Measurements from ENCODE around the gene GULP1. TPM values are rescaled to one million over a fixed set of nuclear protein-coding genes. Genes with fewer than 3 reads are reported as not detected.

The GULP1 gene
- total RNA-seq, 1 donor from 2014 or later: not detected

DNA sequence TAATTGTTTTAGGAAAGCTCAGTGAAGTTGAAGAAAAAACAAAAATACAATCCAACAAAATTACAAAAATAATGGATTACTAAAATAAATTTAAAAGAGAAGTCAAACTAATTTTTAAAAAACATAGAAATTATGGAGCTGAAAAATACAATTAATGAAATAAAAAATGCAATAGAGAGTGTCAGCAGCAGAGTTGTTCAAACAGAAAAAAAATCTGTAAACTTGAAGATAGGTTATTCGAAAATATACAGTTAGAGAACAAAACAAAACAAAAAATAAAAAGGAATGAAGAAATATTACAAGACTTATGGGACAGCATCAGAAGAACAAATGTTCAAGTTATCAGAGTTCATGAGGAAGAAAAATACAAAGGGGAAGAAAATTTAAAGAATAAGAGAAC is 114.7 kb downstream of the GULP1 start:
- Mint-ChIP-seq H3K4me1 (ENCODE audit: low read depth) (no peaks in the 10 kb centered on the region), H3K36me3 (ENCODE audit: low read depth) (no peaks in the 10 kb centered on the region), H3K9me3 (peaks cover 11% of the 10 kb centered on the region), H3K27me3 (ENCODE audit: low read depth) (no peaks in the 10 kb centered on the region), H3K27ac (no peak overlapping the region), H3K4me3 (ENCODE audit: low read depth) (no peak overlapping the region)
- intact Hi-C loops (cut with micrococcal nuclease): no loop called here
- DNase-seq (ENCODE audit: low spot score): no peak

DNA sequence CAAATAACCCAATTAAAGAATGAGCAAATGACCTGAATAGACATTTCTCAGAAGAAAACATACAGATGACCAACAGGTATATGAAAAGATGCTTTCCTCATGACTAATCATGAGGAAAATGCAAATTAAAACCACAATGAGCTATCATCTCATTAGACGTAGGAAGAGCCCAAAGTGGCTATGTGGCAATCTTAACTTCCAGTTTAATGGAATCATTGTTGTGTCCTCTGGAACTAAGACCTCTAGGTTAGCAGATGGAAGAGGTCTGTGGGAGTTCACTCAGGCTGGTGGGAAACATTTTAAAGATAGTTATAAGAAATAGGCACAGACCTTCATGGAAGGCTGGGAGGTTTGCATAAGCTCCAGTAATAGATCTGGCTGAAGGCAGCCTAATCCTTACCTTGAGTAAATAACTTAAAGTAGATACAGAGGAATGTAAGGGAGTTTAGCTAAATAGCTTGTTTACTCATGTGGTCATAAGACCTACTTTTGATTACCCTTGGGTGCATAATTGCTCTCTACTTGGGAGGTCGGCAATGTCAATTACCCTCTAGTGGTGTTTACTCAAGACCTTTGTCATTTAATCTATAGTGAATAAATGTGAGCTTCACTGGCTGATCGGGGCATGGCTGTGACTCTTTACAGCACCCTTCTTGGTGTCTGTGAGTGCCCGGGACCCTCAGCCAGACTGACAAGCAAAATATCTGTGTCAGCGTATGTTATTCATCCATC is 119.0 kb downstream of the GULP1 start:
- no peaks in the 10 kb centered on the region for H3K27me3 Mint-ChIP-seq (ENCODE audit: low read depth)
- DNase-seq (ENCODE audit: low spot score): no peak
- H3K4me1 Mint-ChIP-seq (ENCODE audit: low read depth): no peaks in the 10 kb centered on the region
- H3K27ac Mint-ChIP-seq: no peak overlapping the region
- intact Hi-C loops (cut with micrococcal nuclease): no loop called here
- no peak overlapping the region for H3K4me3 Mint-ChIP-seq (ENCODE audit: low read depth)
- no peaks in the 10 kb centered on the region for H3K36me3 Mint-ChIP-seq (ENCODE audit: low read depth)
- peaks cover 9% of the 10 kb centered on the region for H3K9me3 Mint-ChIP-seq

DNA sequence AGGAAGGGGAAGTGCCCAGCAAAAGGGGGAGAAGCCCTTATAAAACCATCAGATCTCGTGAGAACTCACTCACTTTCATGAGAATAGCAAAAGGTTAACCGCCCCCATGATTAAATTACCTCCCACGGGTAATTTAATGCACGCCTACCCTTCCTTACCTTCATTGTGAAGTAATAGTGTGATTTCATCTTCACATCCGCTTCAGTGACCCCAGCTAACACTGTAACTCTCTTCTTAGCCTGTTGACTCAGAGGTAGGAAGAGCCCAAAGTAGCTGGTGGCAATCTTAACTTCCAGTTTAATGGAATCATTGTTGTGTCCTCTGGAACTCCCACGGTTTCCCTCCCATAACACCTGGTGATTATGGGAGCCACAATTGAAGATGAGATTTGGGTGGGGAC is 120.5 kb downstream of the GULP1 start:
- no peaks in the 10 kb centered on the region for H3K9me3 Mint-ChIP-seq
- H3K27ac Mint-ChIP-seq: no peak overlapping the region
- no peaks in the 10 kb centered on the region for H3K4me1 Mint-ChIP-seq (ENCODE audit: low read depth)
- H3K27me3 Mint-ChIP-seq (ENCODE audit: low read depth): no peaks in the 10 kb centered on the region
- intact Hi-C loops (cut with micrococcal nuclease): no loop called here
- H3K4me3 Mint-ChIP-seq (ENCODE audit: low read depth): no peak overlapping the region
- no peaks in the 10 kb centered on the region for H3K36me3 Mint-ChIP-seq (ENCODE audit: low read depth)
- DNase-seq (ENCODE audit: low spot score): no peak

DNA sequence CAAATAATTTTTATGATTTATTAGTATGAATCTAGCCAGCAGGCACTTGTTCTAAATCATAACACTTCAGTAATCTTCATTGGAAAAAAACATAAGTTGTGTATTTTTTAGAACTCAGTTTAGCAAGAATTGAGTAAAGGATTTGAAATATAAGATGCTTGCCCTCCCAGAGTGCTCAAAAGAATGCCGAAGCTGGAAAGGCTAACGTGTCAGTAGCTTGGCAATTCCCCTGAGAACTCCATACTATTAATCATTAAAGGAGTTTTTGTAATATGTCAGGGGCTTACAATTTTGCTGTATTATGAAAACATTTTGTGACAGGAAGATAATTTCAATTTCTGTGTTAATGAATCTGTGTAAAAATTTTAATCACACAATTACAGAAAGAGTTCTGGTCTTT is 122.7 kb downstream of the GULP1 start:
- intact Hi-C loops (cut with micrococcal nuclease): no loop called here
- Mint-ChIP-seq H3K27ac (no peak overlapping the region), H3K27me3 (ENCODE audit: low read depth) (no peaks in the 10 kb centered on the region), H3K4me3 (ENCODE audit: low read depth) (no peak overlapping the region), H3K4me1 (ENCODE audit: low read depth) (no peaks in the 10 kb centered on the region), H3K9me3 (no peaks in the 10 kb centered on the region), H3K36me3 (ENCODE audit: low read depth) (no peaks in the 10 kb centered on the region)
- no peak for DNase-seq (ENCODE audit: low spot score)

DNA sequence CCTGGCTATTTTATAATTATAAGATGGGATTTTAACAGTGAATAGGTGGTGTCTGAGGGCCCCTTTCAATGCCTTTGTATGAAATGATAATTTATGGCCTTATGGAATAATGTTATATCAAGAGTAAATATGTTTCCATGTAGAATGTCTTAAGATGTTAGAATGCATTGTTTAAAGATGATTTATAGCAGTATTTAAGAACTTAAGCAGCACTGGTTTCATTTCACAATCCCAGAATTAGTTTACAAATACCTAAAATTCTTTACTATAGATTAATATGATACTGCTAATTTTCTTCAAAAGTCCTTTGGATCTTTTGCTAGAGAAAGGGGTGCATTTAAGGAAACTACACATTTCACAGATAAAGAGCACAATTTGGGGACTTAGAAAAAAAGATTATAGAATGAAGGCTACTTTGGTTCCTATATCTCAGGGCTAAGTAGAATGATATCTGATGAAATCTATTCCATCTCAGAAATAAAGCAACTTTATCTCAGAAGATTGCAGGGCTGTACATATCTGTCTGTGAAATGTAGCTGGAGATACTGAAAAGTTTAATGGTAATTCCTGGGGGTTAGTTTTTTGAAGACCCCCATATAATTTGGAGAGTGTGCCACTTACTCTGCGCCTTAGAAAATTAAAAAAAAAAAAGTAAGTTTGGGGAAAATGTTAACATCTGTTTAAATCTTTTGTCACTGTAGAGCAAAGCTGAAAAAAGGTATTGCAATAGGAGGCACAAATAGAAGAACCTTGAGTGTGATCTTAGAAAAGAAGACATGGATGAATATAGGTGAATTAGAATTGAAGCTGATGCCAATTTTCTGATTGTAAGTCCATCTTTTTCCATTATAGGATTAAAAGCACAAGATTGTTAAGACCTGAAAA is 123.4 kb downstream of the GULP1 start:
- Mint-ChIP-seq H3K4me3 (ENCODE audit: low read depth) (no peak overlapping the region), H3K27ac (no peak overlapping the region), H3K4me1 (ENCODE audit: low read depth) (no peaks in the 10 kb centered on the region), H3K36me3 (ENCODE audit: low read depth) (no peaks in the 10 kb centered on the region), H3K9me3 (no peaks in the 10 kb centered on the region), H3K27me3 (ENCODE audit: low read depth) (no peaks in the 10 kb centered on the region)
- DNase-seq (ENCODE audit: low spot score): no peak
- intact Hi-C loops (cut with micrococcal nuclease): no loop called here

DNA sequence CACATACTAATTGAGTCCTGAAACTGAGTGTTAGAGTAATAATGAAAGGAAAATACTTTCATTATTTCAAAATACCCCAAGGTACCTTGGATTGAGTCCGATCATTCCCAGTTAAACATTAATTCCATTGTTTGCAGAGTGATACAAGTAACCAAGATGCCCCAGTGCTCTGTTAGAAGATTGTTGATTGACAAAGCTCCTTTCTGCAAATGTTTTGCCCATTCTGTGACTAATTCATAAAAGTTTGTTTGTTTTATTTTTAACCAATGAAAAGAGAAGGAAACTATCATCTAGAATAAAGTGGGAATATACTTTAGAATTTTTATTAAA is 124.0 kb downstream of the GULP1 start:
- no peaks in the 10 kb centered on the region for H3K27me3 Mint-ChIP-seq (ENCODE audit: low read depth)
- H3K27ac Mint-ChIP-seq: no peak overlapping the region
- no peak overlapping the region for H3K4me3 Mint-ChIP-seq (ENCODE audit: low read depth)
- no peaks in the 10 kb centered on the region for H3K36me3 Mint-ChIP-seq (ENCODE audit: low read depth)
- intact Hi-C loops (cut with micrococcal nuclease): no loop called here
- DNase-seq (ENCODE audit: low spot score): no peak
- H3K4me1 Mint-ChIP-seq (ENCODE audit: low read depth): no peaks in the 10 kb centered on the region
- no peaks in the 10 kb centered on the region for H3K9me3 Mint-ChIP-seq

DNA sequence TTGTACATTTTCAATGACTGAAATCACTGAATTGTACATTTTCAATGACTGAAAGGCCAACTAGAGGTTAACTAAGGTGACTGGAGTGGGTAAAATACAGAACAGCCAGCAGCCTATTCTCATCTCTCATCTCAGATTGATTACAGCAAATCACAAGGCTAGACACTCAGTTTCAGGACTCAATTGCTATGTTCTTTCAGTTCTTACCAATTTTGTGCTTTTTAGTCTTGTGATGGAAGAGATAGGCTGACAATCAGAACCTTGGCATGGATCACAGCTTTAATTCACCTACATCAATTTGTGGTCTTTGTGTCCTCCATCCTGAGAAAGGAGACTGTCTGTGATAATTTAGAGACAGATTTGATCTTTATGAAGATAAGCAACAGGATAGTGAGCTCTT is 124.7 kb downstream of the GULP1 start:
- no peaks in the 10 kb centered on the region for H3K4me1 Mint-ChIP-seq (ENCODE audit: low read depth)
- H3K9me3 Mint-ChIP-seq: no peaks in the 10 kb centered on the region
- H3K27ac Mint-ChIP-seq: no peak overlapping the region
- no peak overlapping the region for H3K4me3 Mint-ChIP-seq (ENCODE audit: low read depth)
- no peaks in the 10 kb centered on the region for H3K36me3 Mint-ChIP-seq (ENCODE audit: low read depth)
- DNase-seq (ENCODE audit: low spot score): no peak
- no peaks in the 10 kb centered on the region for H3K27me3 Mint-ChIP-seq (ENCODE audit: low read depth)
- intact Hi-C loops (cut with micrococcal nuclease): no loop called here

DNA sequence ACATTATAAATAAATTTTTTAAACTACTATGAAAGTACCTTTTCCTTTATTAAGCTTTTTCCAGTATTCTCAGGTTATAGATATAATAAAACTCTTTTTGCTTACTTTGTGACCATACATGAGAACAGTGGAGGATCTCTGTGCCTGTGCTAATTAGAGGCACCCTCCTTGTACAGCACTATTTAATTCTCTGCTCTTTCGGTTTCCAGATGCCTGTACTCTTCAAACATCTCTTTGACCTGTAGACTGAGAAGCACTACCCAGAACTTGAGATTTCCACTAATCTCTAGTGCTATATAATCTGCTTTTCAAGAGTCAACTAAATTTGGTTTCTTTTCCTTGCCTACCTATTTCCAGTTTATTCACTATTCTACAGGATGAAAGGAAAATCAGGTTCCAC is 131.1 kb downstream of the GULP1 start:
- DNase-seq (ENCODE audit: low spot score): no peak
- Mint-ChIP-seq H3K27ac (no peak overlapping the region), H3K36me3 (ENCODE audit: low read depth) (no peaks in the 10 kb centered on the region), H3K4me1 (ENCODE audit: low read depth) (no peaks in the 10 kb centered on the region), H3K9me3 (no peaks in the 10 kb centered on the region), H3K4me3 (ENCODE audit: low read depth) (no peak overlapping the region), H3K27me3 (ENCODE audit: low read depth) (no peaks in the 10 kb centered on the region)
- intact Hi-C loops (cut with micrococcal nuclease): no loop called here

DNA sequence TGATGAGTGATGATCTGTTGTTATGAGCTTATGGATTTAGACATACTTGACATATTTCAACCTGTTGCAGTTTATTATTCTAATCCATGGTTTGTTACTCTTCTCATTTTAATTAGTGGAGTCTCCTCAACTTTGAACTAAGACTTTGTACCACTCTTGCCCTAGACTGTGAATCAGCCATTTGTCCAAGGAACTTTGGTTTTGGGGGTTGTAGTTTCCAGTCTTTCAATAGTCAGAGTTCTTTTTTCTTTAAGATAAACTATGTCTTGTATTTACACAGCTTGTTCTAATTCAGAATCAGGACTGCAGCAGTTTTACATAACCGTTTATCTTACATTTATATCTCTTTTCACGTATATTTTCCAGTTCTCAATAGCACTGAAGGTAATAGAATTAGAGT is 133.6 kb downstream of the GULP1 start:
- Mint-ChIP-seq H3K27ac (no peak overlapping the region), H3K9me3 (no peaks in the 10 kb centered on the region), H3K27me3 (ENCODE audit: low read depth) (no peaks in the 10 kb centered on the region), H3K4me3 (ENCODE audit: low read depth) (no peak overlapping the region), H3K36me3 (ENCODE audit: low read depth) (no peaks in the 10 kb centered on the region), H3K4me1 (ENCODE audit: low read depth) (no peaks in the 10 kb centered on the region)
- no peak for DNase-seq (ENCODE audit: low spot score)
- intact Hi-C loops (cut with micrococcal nuclease): no loop called here

DNA sequence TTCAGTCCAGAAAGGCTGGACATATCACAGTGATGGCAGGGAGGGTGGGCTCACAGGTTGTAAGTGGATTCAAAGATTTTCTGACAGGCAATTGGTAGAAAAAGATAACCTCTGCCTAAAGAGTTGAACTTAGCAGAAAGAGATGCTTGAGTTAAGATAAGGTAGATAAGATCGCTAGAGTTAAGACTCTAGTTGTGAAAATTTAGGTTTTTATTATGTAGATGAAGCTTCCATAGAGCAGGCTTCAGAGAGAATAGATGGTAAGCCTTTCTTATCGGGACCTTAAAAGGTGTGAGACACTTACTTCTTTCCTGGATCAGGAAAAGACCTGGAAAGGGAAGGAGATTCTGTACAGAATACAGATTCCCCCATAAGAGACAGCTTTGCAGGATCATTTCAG is 134.4 kb downstream of the GULP1 start:
- no peak for DNase-seq (ENCODE audit: low spot score)
- H3K27me3 Mint-ChIP-seq (ENCODE audit: low read depth): no peaks in the 10 kb centered on the region
- intact Hi-C loops (cut with micrococcal nuclease): no loop called here
- no peaks in the 10 kb centered on the region for H3K9me3 Mint-ChIP-seq
- H3K4me3 Mint-ChIP-seq (ENCODE audit: low read depth): no peak overlapping the region
- H3K36me3 Mint-ChIP-seq (ENCODE audit: low read depth): no peaks in the 10 kb centered on the region
- H3K27ac Mint-ChIP-seq: no peak overlapping the region
- no peaks in the 10 kb centered on the region for H3K4me1 Mint-ChIP-seq (ENCODE audit: low read depth)

DNA sequence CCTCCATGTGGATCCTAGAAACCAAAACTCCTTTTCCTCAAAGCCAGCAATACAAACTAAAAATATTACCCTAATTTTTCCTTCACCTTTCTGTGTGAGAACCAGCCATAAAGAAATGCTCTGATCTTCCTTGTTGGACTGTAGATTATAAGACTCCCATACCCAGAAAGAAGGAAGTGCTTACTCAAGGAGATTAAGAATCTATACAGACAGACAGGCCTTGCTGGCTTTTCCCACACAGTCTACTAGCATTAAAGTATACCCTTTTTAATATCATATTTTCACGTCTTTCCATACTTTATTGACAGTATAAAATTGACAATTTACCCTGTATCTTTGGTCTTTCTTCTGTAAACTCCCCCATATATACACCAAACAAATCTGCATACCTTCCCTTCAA is 139.0 kb downstream of the GULP1 start:
- H3K27ac Mint-ChIP-seq: no peak overlapping the region
- no peaks in the 10 kb centered on the region for H3K9me3 Mint-ChIP-seq
- no peaks in the 10 kb centered on the region for H3K36me3 Mint-ChIP-seq (ENCODE audit: low read depth)
- H3K4me1 Mint-ChIP-seq (ENCODE audit: low read depth): no peaks in the 10 kb centered on the region
- no peak overlapping the region for H3K4me3 Mint-ChIP-seq (ENCODE audit: low read depth)
- DNase-seq (ENCODE audit: low spot score): no peak
- intact Hi-C loops (cut with micrococcal nuclease): no loop called here
- no peaks in the 10 kb centered on the region for H3K27me3 Mint-ChIP-seq (ENCODE audit: low read depth)

DNA sequence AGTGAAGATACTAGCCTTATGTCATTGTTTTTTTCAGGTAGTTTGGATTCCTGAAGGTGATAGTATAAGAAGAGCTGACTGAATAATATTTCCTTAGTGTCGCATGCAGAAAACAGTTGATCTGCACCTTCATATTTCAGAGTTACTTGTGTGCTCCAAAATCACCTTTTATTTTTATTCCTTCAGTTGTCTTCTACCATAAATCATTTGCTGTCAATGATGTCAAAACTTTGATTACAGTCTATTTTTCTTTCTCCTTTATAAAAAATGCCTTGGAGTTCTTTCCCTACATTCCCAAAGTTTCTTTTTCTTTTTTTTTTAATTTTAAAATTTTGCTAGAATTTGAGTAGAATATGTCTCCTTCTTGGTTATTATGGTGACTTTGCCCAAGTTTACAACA is 142.3 kb downstream of the GULP1 start:
- Mint-ChIP-seq H3K27ac (no peak overlapping the region), H3K36me3 (ENCODE audit: low read depth) (no peaks in the 10 kb centered on the region), H3K4me1 (ENCODE audit: low read depth) (no peaks in the 10 kb centered on the region), H3K27me3 (ENCODE audit: low read depth) (no peaks in the 10 kb centered on the region), H3K4me3 (ENCODE audit: low read depth) (no peak overlapping the region), H3K9me3 (no peaks in the 10 kb centered on the region)
- intact Hi-C loops (cut with micrococcal nuclease): no loop called here
- DNase-seq (ENCODE audit: low spot score): no peak

DNA sequence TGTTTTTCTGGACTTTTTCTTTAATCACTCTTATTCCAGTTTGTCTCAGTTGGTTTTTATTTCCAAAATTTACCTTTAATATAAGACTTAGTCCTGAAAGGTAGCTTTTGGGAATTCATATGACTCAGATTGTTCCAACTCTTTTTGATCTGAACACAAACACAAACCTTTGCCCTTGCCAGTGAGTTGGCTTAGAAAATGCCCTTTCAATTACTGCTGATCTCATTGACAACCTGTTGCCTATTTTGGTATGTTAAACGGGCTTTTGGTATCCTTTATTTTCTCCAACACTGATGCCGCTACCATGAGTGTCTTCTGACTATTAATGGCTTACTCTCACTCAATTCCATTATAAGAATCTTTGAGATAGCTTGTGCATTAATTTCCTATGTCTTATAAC is 143.4 kb downstream of the GULP1 start:
- H3K9me3 Mint-ChIP-seq: no peaks in the 10 kb centered on the region
- no peaks in the 10 kb centered on the region for H3K4me1 Mint-ChIP-seq (ENCODE audit: low read depth)
- no peak overlapping the region for H3K4me3 Mint-ChIP-seq (ENCODE audit: low read depth)
- intact Hi-C loops (cut with micrococcal nuclease): no loop called here
- H3K27me3 Mint-ChIP-seq (ENCODE audit: low read depth): no peaks in the 10 kb centered on the region
- H3K36me3 Mint-ChIP-seq (ENCODE audit: low read depth): no peaks in the 10 kb centered on the region
- no peak overlapping the region for H3K27ac Mint-ChIP-seq
- DNase-seq (ENCODE audit: low spot score): no peak
